HepG2 (cell line): ENCODE measurements around the gene SLC19A3. TPM values are rescaled to one million over a fixed set of nuclear protein-coding genes. Genes with fewer than 3 reads are reported as not detected.
A peak's percentile ranks its signal among the peaks of the same experiment; 100 is the strongest.

Source experiments
- ARNTL ChIP-seq: sonication (generic); formaldehyde crosslinking; IDR thresholded peaks from 2 replicates; pipeline ENCODE4 v1.4.0; 2020; ENCODE audit warnings: mild to moderate bottlenecking, missing genetic modification reagents
- ATF7-NPFF ChIP-seq: sonication (generic); formaldehyde crosslinking; IDR thresholded peaks from 2 replicates; pipeline ENCODE4 v1.8.1; 2023; ENCODE audit warnings: mild to moderate bottlenecking, low read depth, missing genetic modification reagents, moderate library complexity
- CHCHD3 ChIP-seq: sonication (generic); formaldehyde crosslinking; IDR thresholded peaks from 2 replicates; pipeline ENCODE4 v1.8.0; 2022; ENCODE audit warnings: mild to moderate bottlenecking, missing genetic modification reagents, moderate library complexity
- HBP1 ChIP-seq: IDR thresholded peaks from 2 replicates; pipeline ENCODE4 v1.6.1; 2016; ENCODE audit warnings: low read depth, control low read depth
- HHEX ChIP-seq: IDR thresholded peaks from 2 replicates; pipeline ENCODE4 v1.6.1; 2016; ENCODE audit warnings: control low read depth
- KDM5A ChIP-seq: fragments of 200-600 bp; sonication (generic); IDR thresholded peaks from 2 replicates; pipeline ENCODE4 v1.7.0; 2018; ENCODE audit warnings: antibody characterized with exemption, mild to moderate bottlenecking, low read length, borderline replicate concordance
- KIAA2018 ChIP-seq: sonication (generic); formaldehyde crosslinking; IDR thresholded peaks from 2 replicates; pipeline ENCODE4 v1.5.0; 2020; ENCODE audit warnings: mild to moderate bottlenecking, missing genetic modification reagents, borderline replicate concordance
- KMT2B ChIP-seq: IDR thresholded peaks from 2 replicates; pipeline ENCODE4 v1.6.1; 2016; ENCODE audit warnings: missing genetic modification reagents, missing compliant biosample characterization
- MED8 ChIP-seq: sonication (generic); formaldehyde crosslinking; IDR thresholded peaks from 2 replicates; pipeline ENCODE4 v1.8.1; 2023; ENCODE audit warnings: mild to moderate bottlenecking, missing genetic modification reagents; ENCODE audit not compliant: insufficient replicate concordance
- SOX13 ChIP-seq, 3 experiments: fragments of 450-650 bp in 1 of 3; sonication (generic) in 1 of 3; formaldehyde crosslinking in 1 of 3; IDR thresholded peaks in 2 of 3; conservative IDR thresholded peaks in 1 of 3; 2 replicates each; pipeline versions ENCODE4 v1.5.0 to v1.6.1; 2016 to 2020; ENCODE audit warnings: antibody characterized with exemption in 1 of 3, mild to moderate bottlenecking in 1 of 3, missing compliant biosample characterization in 1 of 3, missing genetic modification reagents in 1 of 3, moderate library complexity in 1 of 3
- ZBTB38 ChIP-seq: sonication (generic); formaldehyde crosslinking; IDR thresholded peaks from 2 replicates; pipeline ENCODE4 v1.5.1; 2020; ENCODE audit warnings: mild to moderate bottlenecking, missing genetic modification reagents
- ZFP1 ChIP-seq: IDR thresholded peaks from 2 replicates; pipeline ENCODE4 v1.6.1; 2016
- ZKSCAN5 ChIP-seq: sonication (generic); formaldehyde crosslinking; IDR thresholded peaks from 2 replicates; pipeline ENCODE4 v1.5.1; 2020; ENCODE audit warnings: mild to moderate bottlenecking, missing genetic modification reagents
- ZNF12 ChIP-seq: sonication (generic); formaldehyde crosslinking; IDR thresholded peaks from 2 replicates; pipeline ENCODE4 v1.5.0; 2020; ENCODE audit warnings: missing genetic modification reagents
- ZNF253 ChIP-seq: sonication (generic); formaldehyde crosslinking; IDR thresholded peaks from 2 replicates; pipeline ENCODE4 v1.8.0; 2022; ENCODE audit warnings: mild to moderate bottlenecking, missing genetic modification reagents, borderline replicate concordance
- ZNF431 ChIP-seq: sonication (generic); formaldehyde crosslinking; IDR thresholded peaks from 2 replicates; pipeline ENCODE4 v1.9.0; 2022; ENCODE audit warnings: missing genetic modification reagents, low read depth, mild to moderate bottlenecking, borderline replicate concordance
- ZNF546 ChIP-seq: sonication (generic); formaldehyde crosslinking; conservative IDR thresholded peaks from 2 replicates; pipeline ENCODE4 v1.8.1; 2023; ENCODE audit warnings: mild to moderate bottlenecking, missing genetic modification reagents
- ZNF761 ChIP-seq: sonication (generic); formaldehyde crosslinking; conservative IDR thresholded peaks from 2 replicates; pipeline ENCODE4 v1.4.0; 2020; ENCODE audit warnings: mild to moderate bottlenecking, missing genetic modification reagents
- ZNF777 ChIP-seq: sonication (generic); formaldehyde crosslinking; IDR thresholded peaks from 2 replicates; pipeline ENCODE4 v1.4.0; 2020; ENCODE audit warnings: missing genetic modification reagents
- ZNF788 ChIP-seq: sonication (generic); formaldehyde crosslinking; IDR thresholded peaks from 2 replicates; pipeline ENCODE4 v1.5.0; 2020; ENCODE audit warnings: mild to moderate bottlenecking, missing genetic modification reagents, borderline replicate concordance
- ZSCAN20 ChIP-seq: sonication (generic); formaldehyde crosslinking; IDR thresholded peaks from 2 replicates; pipeline ENCODE4 v1.4.0; 2020; ENCODE audit warnings: missing genetic modification reagents, mild to moderate bottlenecking, borderline replicate concordance
- ZSCAN22 ChIP-seq: sonication (generic); formaldehyde crosslinking; IDR thresholded peaks from 2 replicates; pipeline ENCODE4 v1.4.0; 2020; ENCODE audit warnings: mild to moderate bottlenecking, missing genetic modification reagents
- polyA plus RNA-seq, 8 experiments: library from polyadenylated mRNA; depleted of rRNA in 3 of 8; stranded (reverse) in 7 of 8; unstranded in 1 of 8; fragments of >200 nt; fragmentation: Illumina TruSeq in 4 of 8; extraction: Trizol in 4 of 8; gene quantifications; 2 replicates each; pipeline versions ENCODE4 v1.2.1 to v1.2.3, GENCODE V29; 2011 to 2016; ENCODE audit warnings: low read depth in 4 of 8, missing spikeins in 1 of 8, mixed read lengths in 1 of 8; ENCODE audit not compliant: insufficient read depth in 1 of 8
- total RNA-seq, 5 experiments: library from RNA; depleted of rRNA; stranded (reverse); fragments of >200 nt; fragmentation: Illumina TruSeq; extraction: Trizol; gene quantifications; 2 replicates each; pipeline ENCODE4 v1.2.3, GENCODE V29; 2016; ENCODE audit warnings: low read depth in 1 of 5

The SLC19A3 gene
- total and polyA plus RNA-seq, 2 of the 13 experiments (the other 11 are each of a cell fraction or from before 2014, with no cell fraction given) = 2.3 to 5.2 TPM

- TF ChIP-seq KIAA2018 (CRISPR knock-in tag) (no peak), ZSCAN22 (CRISPR knock-in tag) (no peak), KMT2B (peak; percentile 70; the same call in 1 of the 2 replicates), ZNF12 (CRISPR knock-in tag) (0 out of 2 replicates have a peak, but pooled peaks have one; percentile 51), ZNF761 (CRISPR knock-in tag) (0 out of 2 replicates have a peak, but pooled peaks have one; percentile 59), MED8 (CRISPR knock-in tag) (no peak), ARNTL (CRISPR knock-in tag) (no peak), ZNF253 (CRISPR knock-in tag) (no peak), ZNF546 (CRISPR knock-in tag) (no peak), HBP1 (peak; percentile 48; the same call in 1 of the 2 replicates), CHCHD3 (CRISPR knock-in tag) (no peak), ZNF788 (CRISPR knock-in tag) (no peak), HHEX (0 out of 2 replicates have a peak, but pooled peaks have one; percentile 13), ZBTB38 (peak; percentile 69; the same call in 1 of the 2 replicates), ATF7-NPFF (CRISPR knock-in tag) (no peak), ZNF777 (CRISPR knock-in tag) (no peak), ZFP1 (no peak), SOX13 (IDR thresholded peaks at IDR 0.05) (no peak), SOX13 (CRISPR knock-in tag; conservative IDR thresholded peaks at IDR 0.05 in 1 of 2, IDR thresholded peaks at IDR 0.05 in 1 of 2) (peak in 1 of 2 experiments; percentile 35; a peak in 1 of 4 replicates), ZKSCAN5 (CRISPR knock-in tag) (no peak), ZNF431 (CRISPR knock-in tag) (no peak), KDM5A (no peak; the same call in 1 of the 2 replicates), ZSCAN20 (CRISPR knock-in tag) (no peak)
Measured at GRCh38 chr2:227766373-227766883, 48.6 kb upstream of the SLC19A3 start (continued).
